Chondrocyte (in vitro differentiated cells): ENCODE data around the gene UNC5B. TPM values are rescaled to one million over a fixed set of nuclear protein-coding genes. Genes with fewer than 3 reads are reported as not detected.

Experiments
- DNase-seq: peaks from one replicate; pipeline ENCODE4 v3.0.0; 2021; ENCODE audit warnings: mixed read lengths, low spot score
- H3K27ac Mint-ChIP-seq: one replicate; pipeline ENCODE4 v1.8.0; 2021; ENCODE audit warnings: mild to moderate bottlenecking, moderate library complexity, mixed read lengths; ENCODE audit not compliant: unreplicated experiment
- H3K27me3 Mint-ChIP-seq: 2 replicates; pipeline ENCODE4 v1.8.0; 2021; ENCODE audit warnings: low read depth, mixed read lengths
- H3K36me3 Mint-ChIP-seq: 2 replicates; pipeline ENCODE4 v1.8.0; 2021; ENCODE audit warnings: low read depth, mixed read lengths
- H3K4me1 Mint-ChIP-seq: 2 replicates; pipeline ENCODE4 v1.8.0; 2021; ENCODE audit warnings: low read depth, mild to moderate bottlenecking, mixed read lengths
- H3K4me3 Mint-ChIP-seq: one replicate; pipeline ENCODE4 v1.8.0; 2021; ENCODE audit warnings: mild to moderate bottlenecking, moderate library complexity, mixed read lengths; ENCODE audit not compliant: unreplicated experiment
- H3K9me3 Mint-ChIP-seq: 2 replicates; pipeline ENCODE4 v1.8.0; 2021; ENCODE audit warnings: low read depth, mixed read lengths
- total RNA-seq: library from RNA; stranded (reverse); gene quantifications from 3 replicates; pipeline ENCODE4 v1.2.1, GENCODE V29; 2021
- TF ChIP-seq, protein P1 (sequence below): fragments of 200-600 bp; sonication (generic); IDR thresholded peaks from 2 replicates; pipeline ENCODE4 v1.5.0; 2021; ENCODE audit warnings: antibody characterized with exemption, mild to moderate bottlenecking, moderate library complexity

UNC5B gene
- total RNA-seq, 1 donor from 2014 or later = 57.9 TPM

DNA sequence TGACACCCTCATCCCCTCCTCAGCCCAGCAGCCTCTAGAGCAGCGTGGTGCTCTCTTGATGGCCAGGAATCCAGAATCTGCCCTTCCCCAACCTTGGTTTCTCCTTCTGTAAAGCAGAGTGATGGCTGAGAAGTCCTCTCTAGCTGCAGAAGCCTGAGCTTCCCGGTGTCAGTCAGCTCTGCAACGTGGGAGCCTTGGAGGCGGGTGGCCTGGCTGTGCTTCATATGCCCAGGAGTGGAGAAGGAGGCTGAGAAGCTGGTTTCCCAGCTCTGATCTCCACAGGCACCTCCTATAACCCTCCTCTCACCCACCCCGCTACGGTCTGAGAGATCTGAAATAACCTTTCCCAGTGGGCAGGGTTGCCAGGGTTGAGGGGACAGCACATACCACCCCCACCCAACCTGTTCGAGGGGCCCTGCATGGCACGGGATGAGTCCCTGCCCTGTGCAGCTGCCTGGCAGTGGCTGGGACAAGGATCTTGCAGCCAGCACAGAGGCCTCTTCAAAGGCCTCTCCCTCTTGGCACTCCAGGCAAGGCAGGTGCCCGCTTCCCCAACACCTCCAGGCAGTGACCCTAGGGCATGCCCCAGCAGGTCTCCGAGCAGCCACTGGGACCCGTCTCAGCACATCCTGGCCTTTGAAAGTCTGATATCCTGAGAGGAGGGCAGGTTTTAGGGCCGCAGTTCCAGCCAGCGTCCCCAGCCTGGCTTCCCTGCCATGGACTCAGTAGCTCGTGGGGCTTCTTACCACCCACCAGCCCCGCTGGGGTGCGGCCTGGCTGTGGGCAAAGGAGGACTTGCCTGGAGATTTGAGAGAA, 88.4 kb downstream of the UNC5B start:
- Mint-ChIP-seq H3K36me3 (peaks cover 25% of the 10 kb centered on the region), H3K4me1 (no peaks in the 10 kb centered on the region), H3K27me3 (no peaks in the 10 kb centered on the region), H3K9me3 (no peaks in the 10 kb centered on the region), H3K4me3 (no peak overlapping the region), H3K27ac (no peak overlapping the region)
- TF ChIP-seq, protein P1, sequence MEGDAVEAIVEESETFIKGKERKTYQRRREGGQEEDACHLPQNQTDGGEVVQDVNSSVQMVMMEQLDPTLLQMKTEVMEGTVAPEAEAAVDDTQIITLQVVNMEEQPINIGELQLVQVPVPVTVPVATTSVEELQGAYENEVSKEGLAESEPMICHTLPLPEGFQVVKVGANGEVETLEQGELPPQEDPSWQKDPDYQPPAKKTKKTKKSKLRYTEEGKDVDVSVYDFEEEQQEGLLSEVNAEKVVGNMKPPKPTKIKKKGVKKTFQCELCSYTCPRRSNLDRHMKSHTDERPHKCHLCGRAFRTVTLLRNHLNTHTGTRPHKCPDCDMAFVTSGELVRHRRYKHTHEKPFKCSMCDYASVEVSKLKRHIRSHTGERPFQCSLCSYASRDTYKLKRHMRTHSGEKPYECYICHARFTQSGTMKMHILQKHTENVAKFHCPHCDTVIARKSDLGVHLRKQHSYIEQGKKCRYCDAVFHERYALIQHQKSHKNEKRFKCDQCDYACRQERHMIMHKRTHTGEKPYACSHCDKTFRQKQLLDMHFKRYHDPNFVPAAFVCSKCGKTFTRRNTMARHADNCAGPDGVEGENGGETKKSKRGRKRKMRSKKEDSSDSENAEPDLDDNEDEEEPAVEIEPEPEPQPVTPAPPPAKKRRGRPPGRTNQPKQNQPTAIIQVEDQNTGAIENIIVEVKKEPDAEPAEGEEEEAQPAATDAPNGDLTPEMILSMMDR = no peak
- DNase-seq = no peak

GRCh38 chr10:71301371-71301916, 89.1 kb downstream of the UNC5B start:
- peaks cover 21% of the 10 kb centered on the region for H3K36me3 Mint-ChIP-seq
- TF ChIP-seq, protein P1 = no peak
- no peaks in the 10 kb centered on the region for H3K4me1 Mint-ChIP-seq
- H3K9me3 Mint-ChIP-seq = no peaks in the 10 kb centered on the region
- H3K27me3 Mint-ChIP-seq = no peaks in the 10 kb centered on the region
- no peak overlapping the region for H3K27ac Mint-ChIP-seq
- H3K4me3 Mint-ChIP-seq = no peak overlapping the region
- DNase-seq = no peak

GRCh38 chr10:71302451-71302850, 90.1 kb downstream of the UNC5B start:
- DNase-seq = no peak
- no peaks in the 10 kb centered on the region for H3K4me1 Mint-ChIP-seq
- TF ChIP-seq, protein P1 = no peak
- no peak overlapping the region for H3K4me3 Mint-ChIP-seq
- no peaks in the 10 kb centered on the region for H3K27me3 Mint-ChIP-seq
- H3K27ac Mint-ChIP-seq = no peak overlapping the region
- H3K36me3 Mint-ChIP-seq = peaks cover 21% of the 10 kb centered on the region
- no peaks in the 10 kb centered on the region for H3K9me3 Mint-ChIP-seq

- Mint-ChIP-seq H3K4me3 (no peak overlapping the region), H3K27me3 (no peaks in the 10 kb centered on the region), H3K4me1 (no peaks in the 10 kb centered on the region), H3K9me3 (no peaks in the 10 kb centered on the region), H3K36me3 (peaks cover 17% of the 10 kb centered on the region), H3K27ac (no peak overlapping the region)
- DNase-seq = no peak
- TF ChIP-seq, protein P1 = peak; percentile 80
These were observed 90.7 kb downstream of the UNC5B start for GRCh38 chr10:71302874-71303568.

DNA sequence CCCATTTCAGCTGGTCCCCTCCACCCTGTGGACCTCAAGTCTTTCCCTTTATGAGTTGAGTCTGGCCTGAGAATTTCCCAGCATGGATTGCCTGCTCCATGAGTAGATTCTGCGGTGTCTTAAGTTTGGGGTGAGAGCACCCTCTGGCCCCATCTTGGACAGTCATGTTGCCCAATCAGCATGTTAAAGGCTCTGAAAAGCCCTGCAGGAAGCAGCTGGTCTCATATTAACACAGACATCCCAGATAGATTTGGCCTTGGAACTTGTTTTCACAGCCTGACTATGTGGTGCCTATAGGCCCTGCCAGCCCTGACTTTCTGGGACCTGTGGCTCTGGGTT, 91.2 kb downstream of the UNC5B start:
- no peak for DNase-seq
- no peak overlapping the region for H3K4me3 Mint-ChIP-seq
- peaks cover 14% of the 10 kb centered on the region for H3K36me3 Mint-ChIP-seq
- TF ChIP-seq, protein P1 = peak; percentile 40
- no peak overlapping the region for H3K27ac Mint-ChIP-seq
- no peaks in the 10 kb centered on the region for H3K4me1 Mint-ChIP-seq
- H3K27me3 Mint-ChIP-seq = no peaks in the 10 kb centered on the region
- H3K9me3 Mint-ChIP-seq = no peaks in the 10 kb centered on the region
